ENCODE data around the gene ZNF638.

ZNF638 gene

GRCh38 chr2:71379086-71379485, 47.5 kb downstream of the ZNF638 start:
- Histone ChIP-seq H3K9ac (ENCODE audit: low read length) (no peak overlapping the region), H3K27ac (ENCODE audit: low read depth, low read length, poor library complexity, severe bottlenecking) (no peak overlapping the region), H3K9me3 (ENCODE audit: low read length) (no peaks in the 10 kb centered on the region), H3K9me2 (ENCODE audit: low read depth, low read length) (no peaks in the 10 kb centered on the region), H2AFZ (ENCODE audit: low read length) (no peak overlapping the region), H3K4me3 (ENCODE audit: low read depth, low read length, poor library complexity, severe bottlenecking) (no peak overlapping the region), H3K36me3 (ENCODE audit: insufficient read depth, low read length) (peaks cover 80% of the 10 kb centered on the region), H3K4me2 (ENCODE audit: low read length) (no peak overlapping the region), H3K27me3 (ENCODE audit: insufficient read depth, low read length) (no peaks in the 10 kb centered on the region), H3K79me2 (ENCODE audit: insufficient read depth, low read length) (no peaks in the 10 kb centered on the region), H4K20me1 (ENCODE audit: insufficient read depth, low read length) (no peaks in the 10 kb centered on the region), H3K4me1 (ENCODE audit: insufficient read depth, low read length, severe bottlenecking) (no peaks in the 10 kb centered on the region), H3F3A (ENCODE audit: insufficient read depth, low read length) (no peaks in the 10 kb centered on the region)
- TF ChIP-seq CTCF (IDR thresholded peaks at IDR 0.05; ENCODE audit: low read length) (no peak), EZH2 (IDR thresholded peaks at IDR 0.05; ENCODE audit: borderline replicate concordance, low read length) (no peak)

GRCh38 chr2:71380665-71381064, 49.1 kb downstream of the ZNF638 start:
- Histone ChIP-seq H3K9ac (ENCODE audit: low read length) (no peak overlapping the region), H3K4me3 (ENCODE audit: low read depth, low read length, poor library complexity, severe bottlenecking) (no peak overlapping the region), H2AFZ (ENCODE audit: low read length) (no peak overlapping the region), H4K20me1 (ENCODE audit: insufficient read depth, low read length) (no peaks in the 10 kb centered on the region), H3K27ac (ENCODE audit: low read depth, low read length, poor library complexity, severe bottlenecking) (no peak overlapping the region), H3K9me3 (ENCODE audit: low read length) (no peaks in the 10 kb centered on the region), H3K9me2 (ENCODE audit: low read depth, low read length) (no peaks in the 10 kb centered on the region), H3K4me1 (ENCODE audit: insufficient read depth, low read length, severe bottlenecking) (no peaks in the 10 kb centered on the region), H3K79me2 (ENCODE audit: insufficient read depth, low read length) (no peaks in the 10 kb centered on the region), H3K36me3 (ENCODE audit: insufficient read depth, low read length) (peaks cover 81% of the 10 kb centered on the region), H3K4me2 (ENCODE audit: low read length) (no peak overlapping the region), H3F3A (ENCODE audit: insufficient read depth, low read length) (no peaks in the 10 kb centered on the region), H3K27me3 (ENCODE audit: insufficient read depth, low read length) (no peaks in the 10 kb centered on the region)
- TF ChIP-seq EZH2 (IDR thresholded peaks at IDR 0.05; ENCODE audit: borderline replicate concordance, low read length) (no peak), CTCF (IDR thresholded peaks at IDR 0.05; ENCODE audit: low read length) (no peak)

GRCh38 chr2:71385012-71385411, 53.4 kb downstream of the ZNF638 start:
- H3K4me3 ChIP-seq (ENCODE audit: low read depth, low read length, poor library complexity, severe bottlenecking), result no peak overlapping the region
- no peaks in the 10 kb centered on the region for H3K79me2 ChIP-seq (ENCODE audit: insufficient read depth, low read length)
- no peak overlapping the region for H3K27ac ChIP-seq (ENCODE audit: low read depth, low read length, poor library complexity, severe bottlenecking)
- H2AFZ ChIP-seq (ENCODE audit: low read length), result no peak overlapping the region
- H3K4me1 ChIP-seq (ENCODE audit: insufficient read depth, low read length, severe bottlenecking), result no peaks in the 10 kb centered on the region
- no peaks in the 10 kb centered on the region for H3K9me3 ChIP-seq (ENCODE audit: low read length)
- no peaks in the 10 kb centered on the region for H3K27me3 ChIP-seq (ENCODE audit: insufficient read depth, low read length)
- no peaks in the 10 kb centered on the region for H4K20me1 ChIP-seq (ENCODE audit: insufficient read depth, low read length)
- H3K9me2 ChIP-seq (ENCODE audit: low read depth, low read length), result no peaks in the 10 kb centered on the region
- no peak overlapping the region for H3K9ac ChIP-seq (ENCODE audit: low read length)
- H3K4me2 ChIP-seq (ENCODE audit: low read length), result no peak overlapping the region
- TF ChIP-seq CTCF (IDR thresholded peaks at IDR 0.05; ENCODE audit: low read length) (no peak), EZH2 (IDR thresholded peaks at IDR 0.05; ENCODE audit: borderline replicate concordance, low read length) (no peak)
- H3K36me3 ChIP-seq (ENCODE audit: insufficient read depth, low read length), result peaks cover 96% of the 10 kb centered on the region
- H3F3A ChIP-seq (ENCODE audit: insufficient read depth, low read length), result no peaks in the 10 kb centered on the region

Measured in OCI-LY1 (cell line).